ENCODE data around the gene PTCRA.
"Not testable (repeated sequence)": the region's sequence is repeated elsewhere in the genome, so short reads cannot be mapped to it uniquely, and the experiment has no call there.

PTCRA gene

DNA sequence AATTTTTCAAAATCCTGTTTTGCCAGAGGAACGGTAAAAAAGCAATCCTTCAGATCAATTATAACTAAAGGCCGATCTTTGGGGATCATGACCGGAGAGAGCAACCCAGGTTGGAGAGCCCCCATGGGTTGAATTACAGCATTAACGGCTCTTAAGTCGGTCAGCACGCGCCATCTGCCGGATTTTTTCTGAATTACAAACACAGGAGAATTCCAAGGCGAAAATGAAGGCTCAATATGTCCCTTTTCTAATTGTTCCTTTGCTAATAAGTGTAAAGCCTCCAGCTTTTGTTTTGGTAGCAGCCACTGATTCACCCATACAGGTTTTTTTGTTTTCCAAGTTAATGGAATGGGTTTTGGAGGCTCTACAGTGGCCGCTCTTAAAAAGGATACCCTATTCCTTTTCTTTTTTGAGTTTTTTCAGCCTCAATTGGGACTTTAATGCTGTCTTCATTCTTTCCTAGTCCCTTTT lies 16.9 kb upstream of the PTCRA start:
- DNase-seq (ENCODE audit: low read depth), result peak; percentile 84
- TF ChIP-seq, protein P1, sequence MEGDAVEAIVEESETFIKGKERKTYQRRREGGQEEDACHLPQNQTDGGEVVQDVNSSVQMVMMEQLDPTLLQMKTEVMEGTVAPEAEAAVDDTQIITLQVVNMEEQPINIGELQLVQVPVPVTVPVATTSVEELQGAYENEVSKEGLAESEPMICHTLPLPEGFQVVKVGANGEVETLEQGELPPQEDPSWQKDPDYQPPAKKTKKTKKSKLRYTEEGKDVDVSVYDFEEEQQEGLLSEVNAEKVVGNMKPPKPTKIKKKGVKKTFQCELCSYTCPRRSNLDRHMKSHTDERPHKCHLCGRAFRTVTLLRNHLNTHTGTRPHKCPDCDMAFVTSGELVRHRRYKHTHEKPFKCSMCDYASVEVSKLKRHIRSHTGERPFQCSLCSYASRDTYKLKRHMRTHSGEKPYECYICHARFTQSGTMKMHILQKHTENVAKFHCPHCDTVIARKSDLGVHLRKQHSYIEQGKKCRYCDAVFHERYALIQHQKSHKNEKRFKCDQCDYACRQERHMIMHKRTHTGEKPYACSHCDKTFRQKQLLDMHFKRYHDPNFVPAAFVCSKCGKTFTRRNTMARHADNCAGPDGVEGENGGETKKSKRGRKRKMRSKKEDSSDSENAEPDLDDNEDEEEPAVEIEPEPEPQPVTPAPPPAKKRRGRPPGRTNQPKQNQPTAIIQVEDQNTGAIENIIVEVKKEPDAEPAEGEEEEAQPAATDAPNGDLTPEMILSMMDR (IDR thresholded peaks at IDR 0.05; ENCODE audit: insufficient read depth, low read depth, low read length, missing control alignments), result peak; percentile 52
- no peak overlapping the region for H3K4me3 ChIP-seq (ENCODE audit: low read depth, low read length)

DNA sequence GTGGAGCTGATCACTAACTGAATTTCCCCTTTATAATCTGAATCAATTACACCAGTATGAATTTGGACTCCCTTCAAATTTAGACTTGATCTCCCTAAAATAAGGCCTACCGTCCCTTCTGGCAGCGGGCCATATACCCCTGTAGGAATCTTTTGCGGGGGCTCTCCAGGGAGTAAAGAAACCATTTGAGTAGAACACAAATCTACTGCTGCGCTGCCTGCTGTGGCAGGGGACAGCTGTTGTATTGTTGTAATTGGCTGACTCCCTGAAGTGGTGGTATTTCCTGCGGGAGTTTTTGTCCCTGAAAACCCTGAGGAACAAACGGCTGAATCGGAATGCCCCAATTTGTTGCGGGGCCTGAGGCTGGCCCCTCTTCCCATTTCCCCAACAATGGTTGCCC lies 16.0 kb upstream of the PTCRA start:
- DNase-seq (ENCODE audit: low read depth), result no peak
- TF ChIP-seq, protein P1 (IDR thresholded peaks at IDR 0.05; ENCODE audit: insufficient read depth, low read depth, low read length, missing control alignments), result no peak
- no peak overlapping the region for H3K4me3 ChIP-seq (ENCODE audit: low read depth, low read length)

- H3K4me3 ChIP-seq (ENCODE audit: low read depth, low read length), result no peak overlapping the region
Observed at GRCh38 chr6:42901538-42901957, 14.3 kb upstream of the PTCRA start.

GRCh38 chr6:42902429-42903263 lies 13.2 kb upstream of the PTCRA start:
- H3K4me3 ChIP-seq (ENCODE audit: low read depth, low read length); DNase-seq (ENCODE audit: low read depth): not testable (repeated sequence)

More at GRCh38 chr6:42901538-42901957, 14.3 kb upstream of the PTCRA start:
- TF ChIP-seq, protein P1 (IDR thresholded peaks at IDR 0.05; ENCODE audit: insufficient read depth, low read depth, low read length, missing control alignments), result peak; percentile 79
- DNase-seq (ENCODE audit: low read depth), result peak; percentile 88

DNA sequence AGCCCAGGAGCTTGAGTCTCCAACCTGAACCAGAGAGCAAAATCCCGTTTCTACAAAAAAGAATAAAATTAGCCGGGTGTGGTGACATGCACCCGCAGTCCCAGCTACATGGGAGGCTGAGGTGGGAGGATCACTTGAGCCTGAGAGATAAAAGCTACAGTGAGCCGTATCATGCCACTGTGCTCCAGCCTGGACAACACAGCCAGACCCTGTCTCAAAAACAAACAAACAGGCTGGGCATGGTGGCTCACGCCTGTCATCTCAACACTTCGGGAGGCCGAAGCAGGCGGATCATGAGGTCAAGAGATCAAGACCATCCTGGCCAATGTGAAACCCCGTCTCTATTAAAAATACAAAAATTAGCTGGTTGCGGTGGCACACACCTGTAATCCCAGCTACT lies 11.4 kb upstream of the PTCRA start:
- H3K4me3 ChIP-seq (ENCODE audit: low read depth, low read length), result no peak overlapping the region
- TF ChIP-seq, protein P1 (IDR thresholded peaks at IDR 0.05; ENCODE audit: insufficient read depth, low read depth, low read length, missing control alignments), result no peak
- no peak for DNase-seq (ENCODE audit: low read depth)

GRCh38 chr6:42907336-42907735 lies 8.5 kb upstream of the PTCRA start:
- TF ChIP-seq, protein P1 (IDR thresholded peaks at IDR 0.05; ENCODE audit: insufficient read depth, low read depth, low read length, missing control alignments), result no peak
- no peak overlapping the region for H3K4me3 ChIP-seq (ENCODE audit: low read depth, low read length)
- no peak for DNase-seq (ENCODE audit: low read depth)

DNA sequence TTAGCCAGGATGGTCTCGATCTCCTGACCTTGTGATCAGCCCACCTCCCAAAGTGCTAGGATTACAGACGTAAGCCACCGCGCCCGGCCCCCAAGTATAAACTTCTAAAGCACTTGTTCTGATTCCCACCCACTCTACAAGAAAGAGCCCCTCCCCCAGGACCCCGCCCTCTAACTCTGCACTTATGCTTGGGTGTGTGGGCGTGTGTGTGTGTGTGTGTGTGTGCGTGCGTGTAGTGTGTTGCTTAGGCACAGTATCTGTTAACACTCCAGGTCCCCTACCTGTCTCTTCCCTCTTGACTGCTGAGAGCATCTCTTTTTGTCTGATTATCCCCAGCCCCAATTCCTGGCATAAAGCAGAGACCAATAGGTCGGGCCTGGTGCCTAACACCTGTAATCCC lies 6.0 kb upstream of the PTCRA start:
- no peak for DNase-seq (ENCODE audit: low read depth)
- TF ChIP-seq, protein P1 (IDR thresholded peaks at IDR 0.05; ENCODE audit: insufficient read depth, low read depth, low read length, missing control alignments), result no peak
- H3K4me3 ChIP-seq (ENCODE audit: low read depth, low read length), result no peak overlapping the region
